Choroid plexus epithelial cell (primary cell): ENCODE data around the gene COX11.

Source experiments
- DNase-seq: peaks from one replicate; pipeline ENCODE4 v3.0.0-alpha.2; 2010; ENCODE audit warnings: low read depth
- H3K4me3 ChIP-seq: 2 replicates; pipeline ENCODE4 v1.5.1; 2011; ENCODE audit warnings: low read depth, mild to moderate bottlenecking, control low read depth, low read length, moderate library complexity
- CTCF ChIP-seq: conservative IDR thresholded peaks from 2 replicates; pipeline ENCODE4 v1.5.1; 2011; ENCODE audit warnings: low read depth, mild to moderate bottlenecking, control low read depth, inconsistent platforms, low read length, moderate library complexity

COX11 gene

DNA sequence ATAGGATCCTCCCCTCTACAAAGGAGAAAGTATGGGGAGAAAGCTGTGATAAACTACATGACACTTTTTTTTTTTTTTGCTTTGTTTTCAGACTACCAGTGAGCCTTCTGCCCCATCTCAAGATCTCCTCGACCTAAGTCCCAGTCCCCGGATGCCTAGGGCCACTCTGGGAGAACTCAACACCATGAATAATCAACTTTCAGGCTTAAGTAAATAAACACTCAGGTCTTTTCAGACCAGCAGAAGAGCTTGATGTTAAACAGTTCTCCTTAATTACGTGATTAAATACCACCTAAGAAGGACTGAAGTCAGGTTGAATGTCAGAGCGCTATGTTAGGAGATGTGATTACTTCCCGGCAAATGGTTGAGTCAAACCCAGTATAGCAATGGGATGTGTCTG is 31.4 kb downstream of the COX11 start:
- no peak for TF ChIP-seq CTCF
- no peak for DNase-seq
- no peak overlapping the region for H3K4me3 ChIP-seq

GRCh38 chr17:54935471-54935870 is 33.0 kb downstream of the COX11 start:
- TF ChIP-seq CTCF = no peak
- no peak for DNase-seq
- no peak overlapping the region for H3K4me3 ChIP-seq

- no peak for TF ChIP-seq CTCF
- no peak overlapping the region for H3K4me3 ChIP-seq
- DNase-seq = no peak
These were observed 34.5 kb downstream of the COX11 start for GRCh38 chr17:54933921-54934320.

GRCh38 chr17:54932711-54933110 is 35.7 kb downstream of the COX11 start:
- no peak for TF ChIP-seq CTCF
- H3K4me3 ChIP-seq = no peak overlapping the region
- peak; percentile 59 for DNase-seq

GRCh38 chr17:54927525-54927924 is 40.9 kb downstream of the COX11 start:
- no peak for TF ChIP-seq CTCF
- no peak for DNase-seq
- H3K4me3 ChIP-seq = no peak overlapping the region

GRCh38 chr17:54924405-54924804 is 44.0 kb downstream of the COX11 start:
- H3K4me3 ChIP-seq = no peak overlapping the region
- TF ChIP-seq CTCF = no peak

GRCh38 chr17:54920819-54921218 is 47.6 kb downstream of the COX11 start:
- no peak overlapping the region for H3K4me3 ChIP-seq
- no peak for TF ChIP-seq CTCF
- DNase-seq = no peak

More at GRCh38 chr17:54924405-54924804, 44.0 kb downstream of the COX11 start:
- DNase-seq = no peak
